GM12865 (cell line): ENCODE data around the gene UVRAG.

ENCODE experiments used
- DNase-seq: peaks from one replicate; pipeline ENCODE4 v3.0.0; 2010; ENCODE audit warnings: low read depth
- H3K4me3 ChIP-seq: 2 replicates; pipeline ENCODE4 v1.5.1; 2011; ENCODE audit warnings: mild to moderate bottlenecking, low read depth, low read length, control low read depth
- TF ChIP-seq, protein P1 (sequence below): IDR thresholded peaks from 2 replicates; pipeline ENCODE4 v1.5.1; 2011; ENCODE audit warnings: low read length, control low read depth, low read depth, inconsistent platforms; ENCODE audit not compliant: insufficient read depth; ENCODE audit errors: missing control alignments

UVRAG gene

GRCh38 chr11:76088511-76088910 lies 273.5 kb downstream of the UVRAG start:
- TF ChIP-seq, protein P1, sequence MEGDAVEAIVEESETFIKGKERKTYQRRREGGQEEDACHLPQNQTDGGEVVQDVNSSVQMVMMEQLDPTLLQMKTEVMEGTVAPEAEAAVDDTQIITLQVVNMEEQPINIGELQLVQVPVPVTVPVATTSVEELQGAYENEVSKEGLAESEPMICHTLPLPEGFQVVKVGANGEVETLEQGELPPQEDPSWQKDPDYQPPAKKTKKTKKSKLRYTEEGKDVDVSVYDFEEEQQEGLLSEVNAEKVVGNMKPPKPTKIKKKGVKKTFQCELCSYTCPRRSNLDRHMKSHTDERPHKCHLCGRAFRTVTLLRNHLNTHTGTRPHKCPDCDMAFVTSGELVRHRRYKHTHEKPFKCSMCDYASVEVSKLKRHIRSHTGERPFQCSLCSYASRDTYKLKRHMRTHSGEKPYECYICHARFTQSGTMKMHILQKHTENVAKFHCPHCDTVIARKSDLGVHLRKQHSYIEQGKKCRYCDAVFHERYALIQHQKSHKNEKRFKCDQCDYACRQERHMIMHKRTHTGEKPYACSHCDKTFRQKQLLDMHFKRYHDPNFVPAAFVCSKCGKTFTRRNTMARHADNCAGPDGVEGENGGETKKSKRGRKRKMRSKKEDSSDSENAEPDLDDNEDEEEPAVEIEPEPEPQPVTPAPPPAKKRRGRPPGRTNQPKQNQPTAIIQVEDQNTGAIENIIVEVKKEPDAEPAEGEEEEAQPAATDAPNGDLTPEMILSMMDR = no peak
- H3K4me3 ChIP-seq = no peak overlapping the region
- DNase-seq = no peak

- H3K4me3 ChIP-seq = no peak overlapping the region
- DNase-seq = no peak
- TF ChIP-seq, protein P1 = no peak
Measured at GRCh38 chr11:76090174-76090573, 275.2 kb downstream of the UVRAG start.

GRCh38 chr11:76090821-76091220 lies 275.8 kb downstream of the UVRAG start:
- TF ChIP-seq, protein P1 = no peak
- H3K4me3 ChIP-seq = no peak overlapping the region
- no peak for DNase-seq

DNA sequence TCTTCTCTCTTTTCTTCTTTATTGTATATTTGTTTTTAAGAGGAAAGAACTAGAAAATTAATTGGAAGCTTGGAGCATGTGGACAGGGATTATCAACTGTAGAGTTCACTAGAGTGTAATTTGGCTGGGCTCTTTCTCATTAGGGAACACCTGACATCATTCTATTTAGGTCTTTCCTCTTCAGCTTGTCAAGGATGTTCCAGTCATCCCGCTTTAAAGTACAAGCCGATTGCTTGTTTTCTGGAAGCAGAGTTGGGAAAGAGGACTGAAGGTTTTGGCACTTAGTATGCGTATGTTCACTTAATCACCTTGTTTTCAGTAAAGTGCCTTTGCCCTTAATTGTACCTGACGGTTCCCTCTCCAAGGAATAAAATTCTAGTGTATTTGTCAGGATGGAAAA lies 279.7 kb downstream of the UVRAG start:
- TF ChIP-seq, protein P1 = no peak
- DNase-seq = no peak
- no peak overlapping the region for H3K4me3 ChIP-seq

DNA sequence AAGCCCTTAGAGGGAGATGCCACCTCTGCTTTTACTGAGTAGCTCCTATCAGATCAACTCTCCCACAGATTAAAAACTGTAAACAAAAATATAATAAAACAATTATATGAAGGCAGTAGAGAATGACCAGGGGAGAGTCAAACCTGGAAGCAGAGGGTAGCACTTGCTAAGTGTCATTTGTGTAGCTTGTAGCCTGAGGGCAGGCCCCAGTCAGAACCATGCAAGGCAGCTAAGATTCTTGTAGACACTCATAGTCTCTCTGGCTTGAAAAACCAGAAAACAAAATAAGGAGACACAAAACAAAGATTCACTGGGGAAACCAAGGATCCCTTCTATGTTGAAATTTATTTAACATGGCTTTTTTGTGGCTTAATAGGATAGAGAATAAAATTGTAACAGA lies 280.9 kb downstream of the UVRAG start:
- no peak for DNase-seq
- TF ChIP-seq, protein P1 = no peak
- H3K4me3 ChIP-seq = no peak overlapping the region

DNA sequence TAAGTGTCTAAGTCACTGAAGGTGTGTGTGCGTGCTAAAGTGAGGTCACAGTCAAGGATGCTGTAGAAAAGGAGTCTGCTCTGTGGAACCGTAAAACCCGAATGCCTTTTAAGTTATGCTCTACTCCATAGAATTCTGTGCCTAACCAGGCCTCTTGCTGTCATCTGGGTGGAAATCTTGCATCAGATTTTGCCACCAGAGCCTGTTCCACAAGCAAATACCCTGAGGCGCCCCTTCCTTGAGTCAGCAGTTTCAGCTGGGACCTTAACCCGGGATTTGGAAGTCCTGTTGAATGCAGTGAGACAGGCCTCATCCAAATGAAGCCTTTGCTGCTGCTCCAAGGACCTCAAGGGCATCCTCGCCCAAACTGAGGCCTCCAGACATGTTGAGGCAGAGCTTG lies 281.5 kb downstream of the UVRAG start:
- no peak for DNase-seq
- TF ChIP-seq, protein P1 = no peak
- no peak overlapping the region for H3K4me3 ChIP-seq

DNA sequence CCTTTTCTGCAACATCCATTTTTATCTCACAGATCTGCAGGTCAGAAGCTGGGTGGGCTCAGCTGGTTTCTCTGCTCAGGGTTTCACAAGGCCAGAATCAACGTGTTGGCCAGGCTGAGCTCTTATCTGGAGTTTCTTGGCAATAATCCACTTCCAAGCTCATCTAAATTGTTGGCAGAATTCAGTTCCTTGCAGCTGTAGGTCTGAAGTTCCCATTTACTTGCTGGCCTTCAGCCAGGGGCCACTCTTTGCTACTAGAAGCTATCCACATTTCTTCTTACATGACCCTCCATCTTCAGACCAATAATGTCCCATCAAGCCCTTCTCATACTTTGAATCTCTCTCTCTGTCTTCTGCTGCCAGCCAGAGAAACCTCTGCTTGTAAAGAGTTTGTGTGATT lies 287.8 kb downstream of the UVRAG start:
- H3K4me3 ChIP-seq = no peak overlapping the region
- DNase-seq = no peak
- TF ChIP-seq, protein P1 = no peak
